Measurements from ENCODE around the gene APH1B. TPM values are rescaled to one million over a fixed set of nuclear protein-coding genes. Genes with fewer than 3 reads are reported as not detected.

Gene APH1B
- total RNA-seq, 1 experiment from 2014 or later = 20.9 TPM

GRCh38 chr15:63240109-63240508 is 37.3 kb upstream of the APH1B start:
- no peak for DNase-seq
- no peak for TF ChIP-seq CTCF (conservative IDR thresholded peaks at IDR 0.05)
- H3K79me2 ChIP-seq (ENCODE audit: insufficient read depth, low read length) = no peaks in the 10 kb centered on the region
- H3T11ph ChIP-seq (ENCODE audit: low read length) = no peak overlapping the region
- H3K4me1 ChIP-seq (ENCODE audit: insufficient read depth, low read length) = no peaks in the 10 kb centered on the region
- H3K23me2 ChIP-seq (ENCODE audit: insufficient read length, low read depth, low read length, poor library complexity, severe bottlenecking) = no peaks in the 10 kb centered on the region
- no peak overlapping the region for H3K4me3 Mint-ChIP-seq
- H3K4ac ChIP-seq (ENCODE audit: low read depth, low read length) = no peak overlapping the region
- H2BK20ac ChIP-seq (ENCODE audit: low read depth, low read length, poor library complexity, severe bottlenecking) = no peak overlapping the region
- no peaks in the 10 kb centered on the region for H4K20me1 ChIP-seq (ENCODE audit: control insufficient read depth, insufficient read depth, insufficient read length)
- H3K27me3 Mint-ChIP-seq (ENCODE audit: low read depth) = no peaks in the 10 kb centered on the region
- no peak overlapping the region for H4K5ac ChIP-seq (ENCODE audit: insufficient read length, low read depth, low read length)
- no peak overlapping the region for H3K14ac ChIP-seq (ENCODE audit: insufficient read depth, low read length)
- no CpG with 5 or more reads among the region's 3 CpGs for WGBS (ENCODE audit: extremely low coverage, insufficient read length, low lambda C conversion rate)
- H3K9ac ChIP-seq (ENCODE audit: extremely low read depth, insufficient read length, low read length) = no peak overlapping the region
- H3K4me1 Mint-ChIP-seq = peaks cover 0 to 5% of the 10 kb centered on the region in 2 experiments; a peak in 1 of 4 replicates
- H3K27ac ChIP-seq (ENCODE audit: insufficient read length, low read depth, low read length) = no peak overlapping the region
- no peak overlapping the region for H3K4me2 ChIP-seq (ENCODE audit: insufficient read depth, insufficient read length, low read length)
- H3K79me1 ChIP-seq (ENCODE audit: insufficient read depth, low read depth, low read length, poor library complexity, severe bottlenecking) = no peaks in the 10 kb centered on the region
- no peak overlapping the region for H2BK5ac ChIP-seq (ENCODE audit: insufficient read length, low read length)
- no peak overlapping the region; a peak in 1 of 7 replicates for H3K27ac Mint-ChIP-seq
- H3K18ac ChIP-seq (ENCODE audit: insufficient read length, low read depth, low read length) = no peak overlapping the region
- no peak overlapping the region for H2AK5ac ChIP-seq (ENCODE audit: insufficient read length, low read length)
- no peak overlapping the region for H2AFZ ChIP-seq (ENCODE audit: low read length)
- H3K27me3 ChIP-seq (ENCODE audit: insufficient read depth, low read length) = no peaks in the 10 kb centered on the region; the same call in 1 of the 2 replicates
- H4K8ac ChIP-seq (replicated peaks; ENCODE audit: insufficient read length, low read depth, low read length) = no peak overlapping the region
- H3K36me3 Mint-ChIP-seq (ENCODE audit: insufficient read depth in 1 of 3, low read depth in 3 of 3) = peaks cover 13 to 32% (median 22%) of the 10 kb centered on the region in 3 experiments
- no peak overlapping the region for H2BK12ac ChIP-seq (ENCODE audit: insufficient read length, low read depth, low read length)
- peaks cover 18 to 27% of the 10 kb centered on the region in 2 experiments; a peak in 4 of 5 replicates for H3K9me3 Mint-ChIP-seq
- no peak overlapping the region for H3K23ac ChIP-seq (ENCODE audit: insufficient read length, low read depth, low read length)
- no peak overlapping the region for H3K56ac ChIP-seq (ENCODE audit: insufficient read length, low read depth, low read length)
- H2BK120ac ChIP-seq (ENCODE audit: low read depth, low read length, poor library complexity, severe bottlenecking) = no peak overlapping the region
- H3K9me3 ChIP-seq (ENCODE audit: control insufficient read depth, low read depth, low read length) = no peaks in the 10 kb centered on the region
- H2BK15ac ChIP-seq (ENCODE audit: low read depth, low read length) = no peak overlapping the region
- H4K91ac ChIP-seq (ENCODE audit: insufficient read length, low read depth, low read length) = no peak overlapping the region
